HUES64 (cell line): ENCODE measurements around the gene CENPN.

Source experiments
- H3K27ac ChIP-seq: 2 replicates; pipeline ENCODE4 v1.7.0; 2013; ENCODE audit warnings: low read depth, low read length, inconsistent platforms
- H3K27me3 ChIP-seq: 2 replicates; pipeline ENCODE4 v1.6.1; 2013; ENCODE audit warnings: mild to moderate bottlenecking, low read length; ENCODE audit not compliant: insufficient read depth
- H3K36me3 ChIP-seq: 2 replicates; pipeline ENCODE4 v1.6.1; 2013; ENCODE audit warnings: mild to moderate bottlenecking, low read length; ENCODE audit not compliant: insufficient read depth
- H3K4me1 ChIP-seq: 2 replicates; pipeline ENCODE4 v1.6.1; 2013; ENCODE audit warnings: mild to moderate bottlenecking, low read length, moderate library complexity; ENCODE audit not compliant: insufficient read depth
- H3K4me3 ChIP-seq: 2 replicates; pipeline ENCODE4 v1.5.1; 2013; ENCODE audit warnings: mild to moderate bottlenecking, low read length, moderate library complexity
- H3K9ac ChIP-seq: 2 replicates; pipeline ENCODE4 v1.6.1; 2013; ENCODE audit warnings: mild to moderate bottlenecking, low read depth, low read length
- H3K9me3 ChIP-seq: 2 replicates; pipeline ENCODE4 v1.6.1; 2013; ENCODE audit warnings: low read depth, low read length; ENCODE audit not compliant: insufficient read depth
- WGBS: fragments of 150-250, 120-280 bp; methylation state at CpG from one replicate; pipeline ENCODE4 v1.1.7; 2013; ENCODE audit warnings: missing lambda C conversion rate; 5-methylcytosine and 5-hydroxymethylcytosine counted together

The CENPN gene

GRCh38 chr16:81061871-81062608, 55.0 kb downstream of the CENPN start:
- WGBS = 91% methylated on average over 9 of the region's 10 CpGs
- Histone ChIP-seq H3K4me3 (no peak overlapping the region), H3K27ac (0 out of 2 replicates have a peak overlapping the region, but pooled peaks have one; percentile 35), H3K9me3 (no peaks in the 10 kb centered on the region), H3K9ac (no peak overlapping the region), H3K27me3 (no peaks in the 10 kb centered on the region), H3K4me1 (peaks cover 16% of the 10 kb centered on the region), H3K36me3 (no peaks in the 10 kb centered on the region)

GRCh38 chr16:81066681-81067080, 59.7 kb downstream of the CENPN start:
- WGBS = 83% methylated on average over 4 of the region's 4 CpGs
- Histone ChIP-seq H3K9me3 (no peaks in the 10 kb centered on the region), H3K4me3 (no peak overlapping the region), H3K9ac (no peak overlapping the region), H3K27ac (no peak overlapping the region), H3K27me3 (no peaks in the 10 kb centered on the region), H3K4me1 (peaks cover 7% of the 10 kb centered on the region; the same call in 1 of the 2 replicates), H3K36me3 (no peaks in the 10 kb centered on the region)

GRCh38 chr16:81067166-81067565, 60.2 kb downstream of the CENPN start:
- Histone ChIP-seq H3K4me1 (peaks cover 2% of the 10 kb centered on the region; the same call in 1 of the 2 replicates), H3K4me3 (no peak overlapping the region), H3K36me3 (no peaks in the 10 kb centered on the region), H3K9ac (no peak overlapping the region), H3K27ac (no peak overlapping the region), H3K27me3 (no peaks in the 10 kb centered on the region), H3K9me3 (no peaks in the 10 kb centered on the region)
- 98% methylated on average over 1 of the region's 1 CpG for WGBS

- Histone ChIP-seq H3K9ac (no peak overlapping the region), H3K4me3 (no peak overlapping the region), H3K27me3 (no peaks in the 10 kb centered on the region), H3K9me3 (no peaks in the 10 kb centered on the region), H3K36me3 (no peaks in the 10 kb centered on the region), H3K27ac (no peak overlapping the region), H3K4me1 (peaks cover 12% of the 10 kb centered on the region)
- 94% methylated on average over 4 of the region's 4 CpGs for WGBS
Measured at GRCh38 chr16:81069063-81069462, 62.0 kb downstream of the CENPN start.

GRCh38 chr16:81070979-81071378, 64.0 kb downstream of the CENPN start:
- Histone ChIP-seq H3K4me1 (peaks cover 12% of the 10 kb centered on the region), H3K36me3 (no peaks in the 10 kb centered on the region), H3K9me3 (no peaks in the 10 kb centered on the region), H3K4me3 (no peak overlapping the region), H3K27ac (no peak overlapping the region), H3K27me3 (no peaks in the 10 kb centered on the region), H3K9ac (no peak overlapping the region)
- WGBS = 96% methylated on average over 7 of the region's 8 CpGs

GRCh38 chr16:81071805-81072204, 64.8 kb downstream of the CENPN start:
- Histone ChIP-seq H3K36me3 (no peaks in the 10 kb centered on the region), H3K27me3 (no peaks in the 10 kb centered on the region), H3K27ac (no peak overlapping the region), H3K4me1 (peaks cover 12% of the 10 kb centered on the region), H3K9ac (no peak overlapping the region), H3K9me3 (no peaks in the 10 kb centered on the region), H3K4me3 (no peak overlapping the region)
- WGBS = 83% methylated on average over 4 of the region's 4 CpGs

- Histone ChIP-seq H3K4me3 (no peak overlapping the region), H3K36me3 (no peaks in the 10 kb centered on the region), H3K27ac (peak overlapping the region; percentile 59; the same call in 1 of the 2 replicates), H3K9ac (no peak overlapping the region), H3K27me3 (no peaks in the 10 kb centered on the region), H3K9me3 (no peaks in the 10 kb centered on the region), H3K4me1 (peaks cover 12% of the 10 kb centered on the region)
- 68% methylated on average over 5 of the region's 5 CpGs for WGBS
Measured at GRCh38 chr16:81073560-81074330, 66.7 kb downstream of the CENPN start.

- Histone ChIP-seq H3K9ac (peak overlapping the region; percentile 89), H3K27me3 (no peaks in the 10 kb centered on the region), H3K4me1 (peaks cover 12% of the 10 kb centered on the region), H3K36me3 (peaks cover 6% of the 10 kb centered on the region), H3K9me3 (no peaks in the 10 kb centered on the region), H3K4me3 (peak overlapping the region; percentile 81), H3K27ac (peak overlapping the region; percentile 91; the same call in 1 of the 2 replicates)
- WGBS = under 1% methylated on average over 27 of the region's 27 CpGs
Measured at GRCh38 chr16:81076566-81077075, 69.6 kb downstream of the CENPN start.

GRCh38 chr16:81077076-81077940, 70.3 kb downstream of the CENPN start, which contains the start of gene C16orf46:
TSS of gene C16orf46 (minus strand) at chr16:81077238. CDS start at chr16:81063955, 13,283 bp downstream.
- Histone ChIP-seq H3K27me3 (no peaks in the 10 kb centered on the region), H3K4me3 (peak within 1 kb of the TSS; percentile 81), H3K36me3 (peaks cover 12% of the 10 kb centered on the region), H3K9ac (peak within 1 kb of the TSS; percentile 89), H3K9me3 (no peaks in the 10 kb centered on the region), H3K27ac (peak within 1 kb of the TSS; percentile 91), H3K4me1 (peaks cover 12% of the 10 kb centered on the region)
- WGBS = 14% methylated on average over 59 of the region's 59 CpGs

GRCh38 chr16:81080233-81080632, 73.2 kb downstream of the CENPN start:
- H3K27ac ChIP-seq = no peak overlapping the region
- no peak overlapping the region for H3K9ac ChIP-seq
- WGBS = 93% methylated on average over 1 of the region's 1 CpG
- H3K4me3 ChIP-seq = no peak overlapping the region
- H3K9me3 ChIP-seq = no peaks in the 10 kb centered on the region
- H3K36me3 ChIP-seq = peaks cover 31% of the 10 kb centered on the region
- no peaks in the 10 kb centered on the region for H3K27me3 ChIP-seq
- H3K4me1 ChIP-seq = no peaks in the 10 kb centered on the region
